ENCODE data around the gene SLC25A30.

The SLC25A30 gene

GRCh38 chr13:45448965-45449559 lies 30.9 kb upstream of the SLC25A30 start:
- Histone ChIP-seq H3K4me2 (ENCODE audit: low read length) (no peak overlapping the region), H3K9me3 (ENCODE audit: insufficient read depth, low read length) (no peaks in the 10 kb centered on the region), H3K36me3 (replicated peaks; ENCODE audit: low read depth, low read length) (no peaks in the 10 kb centered on the region), H3K9ac (ENCODE audit: low read length) (no peak overlapping the region), H3K27ac (ENCODE audit: low read length) (no peak overlapping the region), H3K4me1 (ENCODE audit: low read length) (no peaks in the 10 kb centered on the region), H4K20me1 (ENCODE audit: insufficient read depth, low read length) (no peaks in the 10 kb centered on the region), H2AFZ (ENCODE audit: low read depth, low read length) (no peak overlapping the region), H3K79me2 (ENCODE audit: low read length) (no peaks in the 10 kb centered on the region), H3K27me3 (ENCODE audit: low read depth, low read length) (peaks cover 22% of the 10 kb centered on the region), H3K4me3 (ENCODE audit: low read length) (no peak overlapping the region)
- no peak for TF ChIP-seq EZH2phosphoT487 (IDR thresholded peaks at IDR 0.05; ENCODE audit: low read depth)
- TF ChIP-seq CTCF (IDR thresholded peaks at IDR 0.05; ENCODE audit: low read depth, low read length), result no peak

GRCh38 chr13:45447050-45447661 lies 29.0 kb upstream of the SLC25A30 start:
- H3K4me2 ChIP-seq (ENCODE audit: low read length), result no peak overlapping the region
- no peak overlapping the region for H3K9ac ChIP-seq (ENCODE audit: low read length)
- H4K20me1 ChIP-seq (ENCODE audit: insufficient read depth, low read length), result no peaks in the 10 kb centered on the region
- H3K9me3 ChIP-seq (ENCODE audit: insufficient read depth, low read length), result no peaks in the 10 kb centered on the region
- TF ChIP-seq CTCF (IDR thresholded peaks at IDR 0.05; ENCODE audit: low read depth, low read length) (no peak), EZH2phosphoT487 (IDR thresholded peaks at IDR 0.05; ENCODE audit: low read depth) (no peak)
- H3K4me1 ChIP-seq (ENCODE audit: low read length), result peaks cover under 1% of the 10 kb centered on the region
- no peak overlapping the region for H3K27ac ChIP-seq (ENCODE audit: low read length)
- no peaks in the 10 kb centered on the region for H3K79me2 ChIP-seq (ENCODE audit: low read length)
- no peak overlapping the region for H2AFZ ChIP-seq (ENCODE audit: low read depth, low read length)
- no peak overlapping the region for H3K4me3 ChIP-seq (ENCODE audit: low read length)
- no peaks in the 10 kb centered on the region for H3K36me3 ChIP-seq (replicated peaks; ENCODE audit: low read depth, low read length)
- peaks cover 22% of the 10 kb centered on the region for H3K27me3 ChIP-seq (ENCODE audit: low read depth, low read length)

- Histone ChIP-seq H3K4me2 (ENCODE audit: low read length) (no peak overlapping the region), H2AFZ (ENCODE audit: low read depth, low read length) (no peak overlapping the region), H3K79me2 (ENCODE audit: low read length) (no peaks in the 10 kb centered on the region), H3K27me3 (ENCODE audit: low read depth, low read length) (peaks cover 22% of the 10 kb centered on the region), H3K27ac (ENCODE audit: low read length) (no peak overlapping the region), H3K9ac (ENCODE audit: low read length) (no peak overlapping the region), H3K4me3 (ENCODE audit: low read length) (no peak overlapping the region), H4K20me1 (ENCODE audit: insufficient read depth, low read length) (no peaks in the 10 kb centered on the region), H3K9me3 (ENCODE audit: insufficient read depth, low read length) (no peaks in the 10 kb centered on the region), H3K36me3 (replicated peaks; ENCODE audit: low read depth, low read length) (no peaks in the 10 kb centered on the region), H3K4me1 (ENCODE audit: low read length) (peaks cover 10% of the 10 kb centered on the region)
- TF ChIP-seq CTCF (IDR thresholded peaks at IDR 0.05; ENCODE audit: low read depth, low read length), result no peak
- TF ChIP-seq EZH2phosphoT487 (IDR thresholded peaks at IDR 0.05; ENCODE audit: low read depth), result no peak
Measured at GRCh38 chr13:45446181-45446580, 28.0 kb upstream of the SLC25A30 start.

GRCh38 chr13:45445053-45445452 lies 26.9 kb upstream of the SLC25A30 start:
- no peaks in the 10 kb centered on the region for H4K20me1 ChIP-seq (ENCODE audit: insufficient read depth, low read length)
- no peaks in the 10 kb centered on the region for H3K9me3 ChIP-seq (ENCODE audit: insufficient read depth, low read length)
- peaks cover 22% of the 10 kb centered on the region for H3K27me3 ChIP-seq (ENCODE audit: low read depth, low read length)
- no peak overlapping the region for H3K9ac ChIP-seq (ENCODE audit: low read length)
- no peak overlapping the region for H3K4me3 ChIP-seq (ENCODE audit: low read length)
- H3K4me1 ChIP-seq (ENCODE audit: low read length), result peaks cover 10% of the 10 kb centered on the region
- H3K36me3 ChIP-seq (replicated peaks; ENCODE audit: low read depth, low read length), result no peaks in the 10 kb centered on the region
- TF ChIP-seq CTCF (IDR thresholded peaks at IDR 0.05; ENCODE audit: low read depth, low read length) (no peak), EZH2phosphoT487 (IDR thresholded peaks at IDR 0.05; ENCODE audit: low read depth) (no peak)
- H2AFZ ChIP-seq (ENCODE audit: low read depth, low read length), result no peak overlapping the region
- no peaks in the 10 kb centered on the region for H3K79me2 ChIP-seq (ENCODE audit: low read length)
- no peak overlapping the region for H3K27ac ChIP-seq (ENCODE audit: low read length)
- H3K4me2 ChIP-seq (ENCODE audit: low read length), result no peak overlapping the region
